Fibroblast of the aortic adventitia (primary cell): ENCODE data around the gene RIMBP2. TPM values are rescaled to one million over a fixed set of nuclear protein-coding genes. Genes with fewer than 3 reads are reported as not detected.

Experiments
- DNase-seq: peaks from one replicate; pipeline ENCODE4 v3.0.0-alpha.2; 2010; ENCODE audit warnings: low read depth
- H3K4me3 ChIP-seq: 2 replicates; pipeline ENCODE4 v1.5.1; 2011; ENCODE audit warnings: low read depth, mild to moderate bottlenecking, control low read depth, low read length, moderate library complexity
- CTCF ChIP-seq: IDR thresholded peaks from 2 replicates; pipeline ENCODE4 v1.5.1; 2011; ENCODE audit warnings: mild to moderate bottlenecking, low read length, control low read depth, inconsistent platforms; ENCODE audit not compliant: insufficient read depth
- total RNA-seq: library from RNA; depleted of rRNA; stranded (reverse); fragments of >200 nt; gene quantifications from 2 replicates; pipeline ENCODE4 v1.2.3, GENCODE V29; 2012; ENCODE audit warnings: low replicate concordance

Gene RIMBP2
- total RNA-seq, 1 donor: not detected

GRCh38 chr12:130710733-130711080 is 5.4 kb downstream of the RIMBP2 start:
- TF ChIP-seq CTCF: no peak
- DNase-seq: no peak
- H3K4me3 ChIP-seq: no peak overlapping the region

- no peak overlapping the region for H3K4me3 ChIP-seq
- TF ChIP-seq CTCF: no peak
- no peak for DNase-seq
Observed at GRCh38 chr12:130709971-130710732, 5.9 kb downstream of the RIMBP2 start.

GRCh38 chr12:130709151-130709970 is 6.7 kb downstream of the RIMBP2 start:
- no peak for TF ChIP-seq CTCF
- H3K4me3 ChIP-seq: no peak overlapping the region
- DNase-seq: no peak

GRCh38 chr12:130708648-130709047 is 7.5 kb downstream of the RIMBP2 start:
- DNase-seq: no peak
- H3K4me3 ChIP-seq: no peak overlapping the region
- TF ChIP-seq CTCF: no peak

- no peak for DNase-seq
- H3K4me3 ChIP-seq: no peak overlapping the region
- no peak for TF ChIP-seq CTCF
Observed at GRCh38 chr12:130707571-130707891, 8.6 kb downstream of the RIMBP2 start.

- TF ChIP-seq CTCF: no peak
- DNase-seq: no peak
- H3K4me3 ChIP-seq: no peak overlapping the region
Observed at GRCh38 chr12:130706885-130707570, 9.1 kb downstream of the RIMBP2 start.
